Testis (tissue), 3 donors: ENCODE results near the gene RYR1. TPM values are rescaled to one million over a fixed set of nuclear protein-coding genes. Genes with fewer than 3 reads are reported as not detected.

Experiments used
- DNase-seq: peaks from one replicate; pipeline ENCODE4 v3.0.0-alpha.2; 2019
- H3K27ac ChIP-seq, 2 donors: fragments of 200-600 bp; sonication (generic); one replicate each; pipeline ENCODE4 v1.5.1; 2019
- H3K27me3 ChIP-seq: fragments of 200-600 bp; sonication (generic); one replicate; pipeline ENCODE4 v1.5.1; 2019
- H3K36me3 ChIP-seq: fragments of 200-600 bp; sonication (generic); one replicate; pipeline ENCODE4 v1.5.1; 2017; ENCODE audit warnings: low read depth; ENCODE audit errors: missing control alignments
- H3K4me1 ChIP-seq: fragments of 200-600 bp; sonication (generic); one replicate; pipeline ENCODE4 v1.5.1; 2019
- H3K4me3 ChIP-seq, 2 donors: fragments of 200-600 bp; sonication (generic); one replicate each; pipeline ENCODE4 v1.5.1; 2017 to 2019
- H3K9me3 ChIP-seq: fragments of 200-600 bp; sonication (generic); one replicate; pipeline ENCODE4 v1.5.1; 2017
- POLR2A ChIP-seq: fragments of 450-650 bp; IDR thresholded peaks from one replicate; pipeline ENCODE4 v1.6.1; 2017; ENCODE audit warnings: antibody characterized with exemption, mild to moderate bottlenecking, moderate library complexity
- WGBS, 2 donors: methylation state at CpG; one replicate each; pipeline ENCODE4 v1.1.5; 2018; 5-methylcytosine and 5-hydroxymethylcytosine counted together
- intact Hi-C: fragments of 100-400 bp; cut with DNase I; formaldehyde crosslinking; loops from one replicate; pipeline ENCODE4 v1.15.1; 2023; ENCODE audit warnings: low total_unique reads
- polyA plus RNA-seq: library from polyadenylated mRNA; stranded (reverse); fragments of 350-450 nt; fragmentation: Illumina TruSeq; extraction: RNeasy Lipid Tissue Mini Kit (QIAGEN cat#74804); gene quantifications from one replicate; pipeline ENCODE4 v1.2.3, GENCODE V29; 2014; ENCODE audit warnings: low read depth, low replicate concordance; ENCODE audit not compliant: insufficient read depth
- total RNA-seq, 2 donors: library from RNA; depleted of rRNA; stranded (reverse); fragments of >200 nt; gene quantifications; one replicate each; pipeline ENCODE4 v1.2.3, GENCODE V29; 2016
- TF ChIP-seq, protein P1 (sequence below), 3 experiments: fragments of 450-650 bp in 2 of 3; fragments of 200-600 bp in 1 of 3; sonication (generic) in 1 of 3; IDR thresholded peaks; one replicate each; pipeline ENCODE4 v1.5.1; 2016 to 2019; ENCODE audit warnings: antibody characterized with exemption in 3 of 3, mild to moderate bottlenecking in 2 of 3, moderate library complexity in 1 of 3

RYR1 gene
- total and polyA plus RNA-seq, 3 donors from 2014 or later, result 11.8 to 26.1 (median 15.6) TPM

DNA sequence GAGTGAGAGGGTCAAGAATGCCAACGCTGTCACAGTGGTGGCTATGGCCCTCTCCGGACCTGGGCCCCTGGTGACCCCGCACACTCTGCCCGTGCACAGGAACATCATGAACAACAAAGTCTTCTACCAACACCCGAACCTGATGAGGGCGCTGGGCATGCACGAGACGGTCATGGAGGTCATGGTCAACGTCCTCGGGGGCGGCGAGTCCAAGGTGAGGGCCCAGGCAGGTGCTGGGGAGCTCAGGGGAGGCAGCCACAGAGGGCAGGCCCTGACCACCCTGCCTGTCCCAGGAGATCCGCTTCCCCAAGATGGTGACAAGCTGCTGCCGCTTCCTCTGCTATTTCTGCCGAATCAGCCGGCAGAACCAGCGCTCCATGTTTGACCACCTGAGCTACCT is 62.6 kb downstream of the RYR1 start:
- DNase-seq, result no peak
- Histone ChIP-seq H3K27ac (no peak overlapping the region), H3K4me3 (no peak overlapping the region), H3K4me1 (peaks cover 16% of the 10 kb centered on the region), H3K9me3 (no peaks in the 10 kb centered on the region), H3K36me3 (no peaks in the 10 kb centered on the region), H3K27me3 (no peaks in the 10 kb centered on the region)
- intact Hi-C loops, result no loop called here
- WGBS, 2 donors, result 95 to 100% methylated on average over 1 to 17 of the region's 17 CpGs
- TF ChIP-seq, protein P1, sequence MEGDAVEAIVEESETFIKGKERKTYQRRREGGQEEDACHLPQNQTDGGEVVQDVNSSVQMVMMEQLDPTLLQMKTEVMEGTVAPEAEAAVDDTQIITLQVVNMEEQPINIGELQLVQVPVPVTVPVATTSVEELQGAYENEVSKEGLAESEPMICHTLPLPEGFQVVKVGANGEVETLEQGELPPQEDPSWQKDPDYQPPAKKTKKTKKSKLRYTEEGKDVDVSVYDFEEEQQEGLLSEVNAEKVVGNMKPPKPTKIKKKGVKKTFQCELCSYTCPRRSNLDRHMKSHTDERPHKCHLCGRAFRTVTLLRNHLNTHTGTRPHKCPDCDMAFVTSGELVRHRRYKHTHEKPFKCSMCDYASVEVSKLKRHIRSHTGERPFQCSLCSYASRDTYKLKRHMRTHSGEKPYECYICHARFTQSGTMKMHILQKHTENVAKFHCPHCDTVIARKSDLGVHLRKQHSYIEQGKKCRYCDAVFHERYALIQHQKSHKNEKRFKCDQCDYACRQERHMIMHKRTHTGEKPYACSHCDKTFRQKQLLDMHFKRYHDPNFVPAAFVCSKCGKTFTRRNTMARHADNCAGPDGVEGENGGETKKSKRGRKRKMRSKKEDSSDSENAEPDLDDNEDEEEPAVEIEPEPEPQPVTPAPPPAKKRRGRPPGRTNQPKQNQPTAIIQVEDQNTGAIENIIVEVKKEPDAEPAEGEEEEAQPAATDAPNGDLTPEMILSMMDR (IDR thresholded peaks at IDR 0.05), result no peak
- no peak for TF ChIP-seq POLR2A

DNA sequence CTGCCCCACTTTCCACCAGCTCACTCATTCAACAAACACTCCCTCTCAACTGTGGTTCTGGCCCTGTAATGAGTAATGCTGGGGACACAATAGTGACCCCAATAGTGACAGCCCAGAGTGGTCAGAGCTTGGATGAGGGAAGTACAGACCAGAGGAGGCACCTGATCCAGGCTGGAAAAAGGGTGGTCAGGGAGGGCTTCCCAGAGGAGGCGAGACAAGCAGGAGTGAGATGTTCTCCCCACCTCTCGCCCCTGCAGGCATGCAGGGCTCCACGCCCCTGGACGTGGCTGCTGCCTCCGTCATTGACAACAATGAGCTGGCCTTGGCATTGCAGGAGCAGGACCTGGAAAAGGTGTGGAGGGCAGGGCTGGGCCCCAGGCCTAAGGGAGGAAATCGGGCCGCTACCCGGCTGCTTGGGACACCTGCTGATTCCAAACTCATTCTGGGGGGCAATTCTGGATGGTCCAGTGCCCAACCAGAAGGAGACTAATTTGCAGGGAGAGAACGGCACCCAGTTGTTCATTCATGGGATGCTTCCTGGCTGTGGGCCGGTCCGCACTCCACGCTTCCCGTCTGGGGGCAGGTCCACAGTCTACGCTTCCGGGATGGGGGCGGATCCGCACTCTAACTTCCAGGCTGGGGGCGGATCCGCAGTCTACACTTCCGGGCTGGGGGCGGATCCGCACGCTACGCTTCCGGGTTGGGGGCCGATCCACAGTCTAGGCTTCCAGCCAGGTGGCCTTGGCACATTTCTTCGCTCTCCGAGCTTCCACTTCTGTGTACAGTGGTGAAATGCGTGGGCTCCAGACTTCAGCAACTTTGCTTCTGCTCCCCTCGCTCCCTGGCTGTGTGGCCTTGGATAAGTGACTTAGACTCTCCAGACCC is 63.4 kb downstream of the RYR1 start:
- DNase-seq, result peak; percentile 88
- 21 to 32% methylated on average over 14 to 30 of the region's 30 CpGs for WGBS, 2 donors
- TF ChIP-seq POLR2A, result no peak
- TF ChIP-seq, protein P1 (IDR thresholded peaks at IDR 0.05), result no peak

DNA sequence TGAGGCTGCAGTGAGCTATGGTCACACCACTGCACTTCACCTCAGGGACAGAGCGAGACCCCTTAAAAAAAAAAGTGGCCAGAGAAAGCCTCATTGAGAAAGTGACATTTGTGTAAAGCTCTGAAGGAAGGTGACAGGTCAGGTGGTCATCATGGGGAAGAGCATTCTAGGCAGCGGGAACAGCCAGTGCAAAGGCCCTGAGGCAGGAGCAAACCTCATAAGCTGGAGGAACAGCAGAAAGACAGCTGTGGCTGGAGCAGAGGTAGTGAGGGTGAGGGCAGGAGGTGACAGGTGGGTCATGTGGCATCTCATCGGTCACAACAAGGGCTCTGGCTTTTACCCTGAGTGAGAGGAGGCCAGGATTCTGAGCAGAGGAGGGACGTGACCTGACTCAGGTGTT is 64.4 kb downstream of the RYR1 start:
- intact Hi-C loops, result no loop called here
- no peak for DNase-seq
- Histone ChIP-seq H3K4me1 (peaks cover 16% of the 10 kb centered on the region), H3K4me3 (no peak overlapping the region), H3K36me3 (no peaks in the 10 kb centered on the region), H3K27ac (peak overlapping the region; percentile 53 to 66), H3K9me3 (no peaks in the 10 kb centered on the region), H3K27me3 (no peaks in the 10 kb centered on the region)
- 91 to 93% methylated on average over 4 of the region's 4 CpGs for whole genome bisulfite sequencing, 2 donors
- no peak for TF ChIP-seq POLR2A
- TF ChIP-seq, protein P1 (IDR thresholded peaks at IDR 0.05), result no peak

More for the DNA sequence above, 63.4 kb downstream of the RYR1 start:
- peak overlapping the region; percentile 53 to 66 for H3K27ac ChIP-seq
- no peaks in the 10 kb centered on the region for H3K27me3 ChIP-seq
- no peaks in the 10 kb centered on the region for H3K36me3 ChIP-seq
- H3K9me3 ChIP-seq, result no peaks in the 10 kb centered on the region
- peak overlapping the region; percentile 14 to 24 for H3K4me3 ChIP-seq
- H3K4me1 ChIP-seq, result peaks cover 16% of the 10 kb centered on the region
- intact Hi-C loops, result no loop called here

DNA sequence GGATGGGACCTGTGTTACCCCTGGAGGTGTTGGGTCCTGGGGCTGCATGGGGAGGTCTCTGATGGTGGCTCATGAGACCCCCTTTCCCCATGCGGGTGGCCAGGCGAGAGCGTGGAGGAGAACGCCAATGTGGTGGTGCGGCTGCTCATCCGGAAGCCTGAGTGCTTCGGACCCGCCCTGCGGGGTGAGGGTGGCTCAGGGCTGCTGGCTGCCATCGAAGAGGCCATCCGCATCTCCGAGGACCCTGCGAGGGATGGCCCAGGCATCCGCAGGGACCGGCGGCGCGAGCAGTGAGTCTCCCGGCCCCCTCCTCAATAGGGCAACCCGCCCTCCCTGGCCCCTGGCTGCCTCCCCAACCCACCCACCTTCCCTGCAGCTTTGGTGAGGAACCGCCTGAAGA is 66.0 kb downstream of the RYR1 start:
- WGBS, 2 donors, result 93 to 100% methylated on average over 5 to 19 of the region's 21 CpGs
- intact Hi-C loops, result no loop called here
- no peak for TF ChIP-seq POLR2A
- TF ChIP-seq, protein P1 (IDR thresholded peaks at IDR 0.05), result no peak
- H3K4me1 ChIP-seq, result peaks cover 16% of the 10 kb centered on the region
- no peaks in the 10 kb centered on the region for H3K9me3 ChIP-seq
- no peaks in the 10 kb centered on the region for H3K27me3 ChIP-seq
- H3K4me3 ChIP-seq, result no peak overlapping the region
- H3K36me3 ChIP-seq, result no peaks in the 10 kb centered on the region
- H3K27ac ChIP-seq, result no peak overlapping the region
- DNase-seq, result no peak
